HG02943 (cell line): Measurements from ENCODE around the gene AK4.
"Not testable (repeated sequence)": the region's sequence is repeated elsewhere in the genome, so short reads cannot be mapped to it uniquely, and the experiment has no call there.

Experiments
- ATAC-seq: cut with Tn5 transposase; IDR thresholded peaks from one replicate; pipeline ENCODE4 v1.9.1; 2021; ENCODE audit warnings: mild to moderate bottlenecking, low read depth, moderate library complexity; ENCODE audit not compliant: unreplicated experiment

Gene AK4

GRCh38 chr1:65150108-65150463 is 2.1 kb downstream of the AK4 start:
- no peak for ATAC-seq

GRCh38 chr1:65150583-65151263 is 2.7 kb downstream of the AK4 start:
- ATAC-seq = no peak

- no peak for ATAC-seq
These were observed 3.6 kb downstream of the AK4 start for GRCh38 chr1:65151641-65152040.

DNA sequence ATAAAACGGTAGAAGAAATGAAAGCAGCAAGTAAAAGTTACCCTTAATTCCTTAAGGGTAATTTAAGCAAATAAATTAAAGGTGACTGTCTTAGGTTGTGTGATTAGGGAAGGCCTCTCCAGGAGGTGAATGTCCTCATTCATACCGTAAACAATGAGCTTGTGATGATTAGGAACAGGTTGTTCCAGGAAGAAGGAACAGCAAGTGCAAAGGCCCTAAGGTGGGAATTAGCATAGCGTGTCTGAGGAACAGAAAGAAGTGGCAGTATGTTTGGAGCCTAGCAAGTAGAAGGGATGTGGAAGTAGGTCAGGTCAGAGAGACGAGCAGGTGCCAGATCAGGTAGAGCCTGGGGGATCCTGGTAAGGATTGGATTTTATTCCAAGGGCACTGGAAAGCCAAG is 5.6 kb downstream of the AK4 start:
- ATAC-seq = no peak

DNA sequence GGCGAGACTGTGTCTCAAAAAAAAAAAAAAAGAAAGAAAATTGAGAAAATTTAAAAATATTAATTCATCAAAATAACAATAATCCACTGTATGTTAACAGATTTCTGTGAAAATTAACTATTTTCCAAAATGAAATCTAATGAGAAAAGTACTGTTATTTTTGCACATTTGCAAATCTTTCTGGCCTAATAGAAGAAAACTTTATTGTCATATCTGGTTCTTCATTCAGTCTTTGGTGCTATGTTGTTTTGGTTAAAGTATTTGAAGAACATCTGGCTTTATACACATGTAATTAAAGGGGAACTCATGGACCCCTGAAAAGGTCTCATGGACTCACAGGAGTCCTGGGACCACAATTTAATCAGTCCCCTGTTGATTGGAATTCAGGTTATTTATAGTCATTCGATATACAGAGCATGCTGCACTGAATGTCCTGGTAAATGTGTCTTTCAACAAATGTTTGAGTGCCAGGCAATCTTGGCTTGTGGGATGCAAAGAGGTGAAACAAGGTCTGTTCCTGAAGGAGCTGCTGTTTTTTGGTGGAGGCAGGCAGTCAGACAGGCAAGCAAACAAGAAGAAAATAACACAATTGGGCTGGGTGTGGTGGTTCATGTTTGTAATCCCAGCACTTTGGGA is 9.0 kb downstream of the AK4 start:
- ATAC-seq = no peak

DNA sequence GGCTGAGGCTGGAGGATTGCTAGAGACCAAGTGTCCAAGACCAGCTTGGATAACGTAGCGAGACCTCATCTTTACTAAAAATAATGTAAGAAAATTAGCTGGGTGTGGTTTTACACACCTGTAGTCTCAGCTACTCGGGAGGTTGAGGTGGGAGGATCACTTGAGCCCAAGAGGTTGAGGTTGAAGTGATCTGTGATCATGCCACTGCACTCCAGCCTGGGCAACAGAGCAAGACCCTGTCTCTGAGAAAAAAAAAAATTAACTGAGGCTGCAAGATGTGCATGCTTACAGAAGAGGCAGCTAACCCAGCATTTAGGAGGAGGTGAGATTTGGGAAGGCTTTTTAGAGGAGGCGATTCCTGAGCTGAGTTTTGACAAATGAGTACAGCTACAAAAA is 9.5 kb downstream of the AK4 start:
- ATAC-seq = no peak

DNA sequence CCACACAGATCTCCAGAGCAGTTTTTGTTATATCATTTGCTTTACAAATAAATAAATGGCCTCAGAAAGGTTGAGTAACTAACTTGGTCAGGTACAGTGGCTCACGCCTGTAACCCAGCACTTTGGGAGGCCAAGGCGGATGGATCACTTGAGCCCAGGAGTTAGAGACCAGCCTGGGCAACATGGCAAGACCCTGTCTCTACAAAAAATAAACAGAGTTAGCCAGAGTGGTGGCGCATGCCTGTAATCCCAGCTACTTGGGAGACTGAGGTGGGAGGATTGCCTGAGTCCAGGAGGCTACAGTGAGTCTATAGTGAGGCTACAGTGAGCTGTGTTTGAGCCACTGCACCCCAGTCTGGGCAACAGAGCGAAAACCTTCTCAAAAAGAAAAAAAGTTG is 11.3 kb downstream of the AK4 start:
- not testable (repeated sequence) for ATAC-seq

DNA sequence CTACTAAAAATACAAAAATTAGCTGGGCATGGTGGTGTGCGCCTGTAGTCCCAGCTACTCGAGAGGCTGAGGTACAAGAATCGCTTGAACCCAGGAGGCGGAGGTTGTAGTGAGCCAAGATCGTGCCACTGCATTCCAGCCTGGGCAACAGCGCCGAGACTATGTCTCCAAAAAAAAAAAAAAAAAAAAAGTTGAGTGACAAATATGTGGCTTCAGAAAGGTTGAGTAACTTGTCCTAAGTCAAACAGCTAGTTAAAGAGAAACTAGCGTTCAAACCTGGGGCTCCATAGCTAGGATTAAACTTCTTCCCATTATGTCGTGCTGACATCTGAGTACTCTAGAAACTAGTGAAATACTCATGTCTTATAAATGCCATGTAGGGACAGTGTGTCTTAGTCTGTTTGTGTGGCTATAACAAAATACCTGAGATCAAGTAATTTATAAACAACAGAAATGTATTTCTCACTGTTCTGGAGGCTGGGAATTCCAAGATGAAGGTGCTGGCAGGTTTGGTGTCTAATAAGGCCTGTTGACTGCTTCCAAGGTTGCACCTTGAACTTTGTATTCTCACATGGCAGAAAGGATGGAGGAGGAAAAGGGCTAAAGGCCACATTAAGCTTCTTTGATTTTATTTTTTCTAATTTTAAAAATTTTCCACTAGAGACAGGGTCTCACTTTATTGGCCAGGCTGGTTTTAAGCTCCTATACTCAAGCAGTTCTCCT is 12.0 kb downstream of the AK4 start:
- no peak for ATAC-seq

DNA sequence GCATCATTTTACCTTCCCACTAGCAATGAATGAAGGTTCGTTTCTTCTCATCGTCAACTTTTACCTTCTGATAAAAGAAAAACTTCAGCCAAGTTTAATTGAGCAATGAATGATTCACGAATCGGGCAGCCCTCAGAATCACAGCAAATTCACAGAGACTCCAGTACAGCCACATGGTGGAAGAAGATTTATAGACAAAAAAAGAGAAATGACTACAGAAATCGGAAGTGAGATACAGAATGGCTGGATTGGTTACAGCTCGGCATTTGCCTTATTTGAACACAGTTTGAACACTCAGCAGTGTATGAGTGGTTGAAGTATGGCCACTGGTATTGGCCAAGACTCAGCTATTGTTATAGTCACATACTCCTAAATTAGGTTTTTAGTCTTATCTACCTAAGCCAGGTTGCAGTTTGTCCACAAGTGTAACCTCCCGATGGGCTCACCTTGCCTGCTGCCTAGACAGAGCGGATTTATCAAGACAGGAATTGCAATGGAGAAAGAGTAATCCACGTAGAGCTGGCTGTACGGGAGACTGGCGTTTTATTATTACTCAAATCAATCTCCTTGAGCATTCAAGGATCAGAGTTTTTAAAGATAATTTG is 15.3 kb downstream of the AK4 start:
- ATAC-seq = no peak

DNA sequence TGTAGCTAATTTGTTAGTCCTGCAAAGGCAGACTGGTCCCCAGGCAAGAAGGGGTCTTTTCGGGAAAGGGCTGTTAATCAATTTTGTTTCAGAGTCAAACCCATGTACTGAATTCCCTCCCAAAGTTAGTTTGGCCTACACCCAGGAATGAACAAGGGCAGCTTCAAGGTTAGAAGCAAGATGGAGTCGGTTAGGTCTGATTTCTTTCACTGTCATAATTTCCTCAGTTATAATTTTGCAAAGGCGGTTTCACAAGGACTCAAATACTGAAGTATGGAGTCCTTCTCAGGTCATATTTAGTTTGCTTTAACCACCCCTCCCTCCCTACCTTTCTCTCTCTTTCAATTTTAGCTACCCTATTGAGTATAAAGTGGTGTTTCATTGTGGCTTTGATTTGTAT is 16.1 kb downstream of the AK4 start:
- not testable (repeated sequence) for ATAC-seq

DNA sequence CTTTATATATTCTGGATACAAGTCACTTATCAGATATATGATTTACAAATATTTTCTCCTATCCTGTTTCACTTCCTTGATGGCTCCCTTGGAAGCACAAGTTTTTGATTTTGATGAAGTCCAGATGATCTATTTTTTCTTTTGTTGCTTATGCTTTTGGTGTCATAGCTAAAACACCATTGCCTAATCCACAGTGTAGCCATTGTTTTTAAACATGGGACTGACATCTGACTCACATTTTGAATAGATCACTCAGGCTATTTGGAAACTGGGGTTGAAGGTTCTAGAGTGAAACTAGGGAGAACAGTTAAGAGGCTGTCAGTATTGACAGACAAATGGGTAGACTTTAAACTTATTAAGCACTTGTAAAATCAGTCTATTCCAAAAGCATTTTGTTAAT is 16.6 kb downstream of the AK4 start:
- ATAC-seq = no peak

DNA sequence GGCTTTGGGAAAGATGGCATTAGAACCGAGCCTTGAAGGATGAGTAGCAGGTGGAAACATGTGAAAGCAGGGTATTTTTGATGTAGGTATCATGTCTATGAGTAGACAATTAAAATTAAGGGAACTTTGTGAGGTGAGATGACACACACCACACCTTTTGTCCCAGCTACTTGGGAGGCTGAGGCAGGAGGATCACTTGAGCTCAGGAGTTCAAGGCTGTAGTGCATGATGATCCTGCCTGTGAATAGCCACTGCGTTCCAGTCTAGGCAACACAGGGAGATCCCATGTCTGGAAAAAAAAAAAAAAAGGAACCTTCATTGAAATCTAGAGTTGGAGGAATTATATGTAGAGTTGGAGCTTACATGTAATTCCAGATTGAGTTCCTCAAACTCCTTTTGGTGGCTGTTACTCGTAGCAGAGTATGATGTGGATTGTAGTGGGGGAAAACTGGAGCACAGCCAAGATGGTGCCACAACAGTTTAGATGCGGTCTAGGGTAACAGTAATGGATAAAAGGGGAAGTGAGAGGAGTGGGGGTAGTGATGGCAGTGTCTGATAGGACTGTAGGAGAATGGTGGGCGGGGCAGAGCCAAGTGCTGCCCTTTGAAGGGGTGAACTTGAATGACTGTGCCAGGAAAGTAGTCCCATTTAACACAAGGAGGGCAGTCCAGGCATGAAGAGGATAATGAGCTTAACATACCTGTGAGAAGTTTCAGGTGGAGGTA is 17.4 kb downstream of the AK4 start:
- ATAC-seq = peak; percentile 78

DNA sequence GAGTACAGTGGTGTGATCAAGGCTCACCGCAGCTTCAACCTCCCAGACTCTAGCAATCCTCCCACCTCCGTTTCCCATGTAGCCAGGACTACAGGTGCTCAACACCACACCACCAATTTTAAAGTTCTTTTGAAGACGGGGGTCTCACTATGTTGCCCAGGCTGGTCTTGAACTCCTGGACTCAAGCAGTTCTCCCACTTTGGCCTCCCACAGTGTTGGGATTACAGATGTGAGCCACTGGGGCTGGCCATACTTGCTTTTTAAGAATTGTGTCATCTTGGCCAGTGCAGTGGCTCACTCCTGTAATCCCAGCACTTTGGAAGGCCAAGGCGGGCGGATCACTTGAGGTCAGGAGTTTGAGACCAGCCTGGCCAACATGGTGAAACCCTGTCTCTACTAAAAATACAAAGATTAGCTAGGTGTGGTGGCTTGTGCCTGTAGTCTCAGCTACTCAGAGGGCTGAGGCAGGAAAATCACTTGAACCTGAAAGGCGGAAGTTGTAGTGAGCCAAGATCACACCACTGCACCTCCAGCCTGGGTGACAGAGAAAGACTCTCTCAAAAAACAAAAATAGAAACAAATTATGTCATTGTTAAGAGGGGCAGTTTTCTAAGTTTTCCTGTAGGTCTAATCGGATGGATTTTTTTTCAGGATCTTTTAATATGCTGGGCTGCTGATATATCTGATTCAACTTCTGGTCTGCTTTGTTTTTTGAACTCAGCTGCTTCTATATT is 18.7 kb downstream of the AK4 start:
- ATAC-seq = no peak

- ATAC-seq = no peak
These were observed 19.7 kb downstream of the AK4 start for GRCh38 chr1:65167586-65168242.

- no peak for ATAC-seq
These were observed 20.9 kb downstream of the AK4 start for GRCh38 chr1:65168867-65169266.

DNA sequence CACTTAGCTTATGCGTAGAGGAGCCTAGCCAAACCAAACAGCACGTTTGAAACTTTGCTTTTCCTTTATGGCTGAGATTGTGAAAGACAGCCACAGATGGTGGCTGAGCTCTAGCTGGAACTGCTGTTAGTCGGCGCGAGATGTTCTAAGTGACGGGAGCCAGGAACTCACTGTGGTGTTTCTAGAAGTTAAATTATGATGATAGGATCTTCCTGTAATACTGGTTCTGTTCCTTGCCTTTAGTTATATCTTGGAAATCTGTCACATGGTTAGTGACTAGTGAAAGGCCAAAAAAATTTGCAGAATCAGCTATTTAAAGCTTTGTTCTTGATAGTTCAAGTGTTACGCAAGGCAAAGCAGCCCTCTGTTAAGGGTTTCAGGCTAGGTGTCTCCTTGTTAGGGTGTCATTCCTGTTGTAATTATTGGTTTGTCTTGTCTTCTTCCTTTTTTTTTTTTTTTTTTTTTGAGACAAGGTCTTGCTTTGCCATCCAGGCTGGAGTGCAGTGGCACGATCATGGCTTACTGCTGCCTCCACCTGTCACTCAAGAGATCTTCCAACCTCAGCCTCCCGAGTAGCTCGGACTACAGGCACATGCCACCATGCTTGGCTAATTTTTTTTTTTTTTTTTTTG is 22.6 kb downstream of the AK4 start:
- ATAC-seq = no peak

DNA sequence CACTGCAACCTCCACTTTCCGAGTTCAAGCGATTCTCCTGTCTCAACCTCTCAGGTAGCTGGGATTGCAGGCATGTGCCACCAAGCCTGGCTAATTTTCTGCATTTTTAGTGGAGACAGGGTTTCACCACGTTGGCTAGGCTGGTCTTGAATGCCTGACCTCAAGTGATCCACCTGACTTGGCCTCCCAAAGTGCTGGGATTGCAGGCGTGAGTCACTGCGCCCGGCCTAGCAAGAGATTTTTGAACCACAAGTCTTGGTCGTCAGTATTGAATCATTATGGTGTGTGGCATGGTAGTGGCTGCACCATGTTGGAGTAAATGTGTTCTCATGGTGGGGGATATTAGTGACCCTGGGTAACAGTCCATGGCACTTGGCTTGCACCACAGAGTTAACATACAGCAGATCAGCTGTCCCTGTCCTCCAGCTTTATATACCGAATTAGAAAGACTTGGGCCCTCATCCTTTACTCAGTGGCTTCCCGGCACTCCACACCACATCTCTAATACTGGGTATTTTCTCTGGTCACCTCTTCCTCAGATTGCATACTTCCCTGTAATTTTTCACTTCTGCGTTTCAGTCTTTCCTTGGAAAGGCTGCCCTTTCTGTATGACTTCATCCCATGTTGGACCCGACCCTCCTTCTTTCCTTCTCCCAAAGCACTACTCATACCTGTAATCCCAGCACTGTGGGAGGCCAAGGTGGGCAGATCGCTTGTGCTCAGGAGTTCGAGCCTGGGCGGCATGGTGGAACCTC is 25.1 kb downstream of the AK4 start:
- no peak for ATAC-seq

DNA sequence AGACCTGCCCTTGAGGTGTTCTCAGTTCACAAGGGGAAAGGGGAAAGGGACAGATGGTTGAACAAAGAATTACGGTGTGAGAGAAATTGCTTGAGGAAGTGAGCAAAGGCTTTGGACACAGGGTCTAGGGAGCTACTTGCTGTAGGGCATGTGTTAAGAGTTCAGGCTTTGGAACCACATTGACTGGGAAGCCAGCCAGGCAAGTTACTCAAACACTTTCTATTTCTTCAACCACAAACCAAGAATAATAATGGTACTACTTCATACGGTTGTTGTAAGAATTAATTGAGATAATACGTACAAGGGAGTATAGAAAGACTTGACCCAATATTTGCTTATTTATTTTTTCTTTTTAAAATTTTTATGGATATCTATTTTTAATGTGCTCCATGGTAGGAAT is 26.6 kb downstream of the AK4 start:
- no peak for ATAC-seq
